ENCODE measurements around the gene CD300LG. TPM values are rescaled to one million over a fixed set of nuclear protein-coding genes. Genes with fewer than 3 reads are reported as not detected.

Gene CD300LG
- total RNA-seq, 1 donor from 2014 or later: 17.5 TPM

DNA sequence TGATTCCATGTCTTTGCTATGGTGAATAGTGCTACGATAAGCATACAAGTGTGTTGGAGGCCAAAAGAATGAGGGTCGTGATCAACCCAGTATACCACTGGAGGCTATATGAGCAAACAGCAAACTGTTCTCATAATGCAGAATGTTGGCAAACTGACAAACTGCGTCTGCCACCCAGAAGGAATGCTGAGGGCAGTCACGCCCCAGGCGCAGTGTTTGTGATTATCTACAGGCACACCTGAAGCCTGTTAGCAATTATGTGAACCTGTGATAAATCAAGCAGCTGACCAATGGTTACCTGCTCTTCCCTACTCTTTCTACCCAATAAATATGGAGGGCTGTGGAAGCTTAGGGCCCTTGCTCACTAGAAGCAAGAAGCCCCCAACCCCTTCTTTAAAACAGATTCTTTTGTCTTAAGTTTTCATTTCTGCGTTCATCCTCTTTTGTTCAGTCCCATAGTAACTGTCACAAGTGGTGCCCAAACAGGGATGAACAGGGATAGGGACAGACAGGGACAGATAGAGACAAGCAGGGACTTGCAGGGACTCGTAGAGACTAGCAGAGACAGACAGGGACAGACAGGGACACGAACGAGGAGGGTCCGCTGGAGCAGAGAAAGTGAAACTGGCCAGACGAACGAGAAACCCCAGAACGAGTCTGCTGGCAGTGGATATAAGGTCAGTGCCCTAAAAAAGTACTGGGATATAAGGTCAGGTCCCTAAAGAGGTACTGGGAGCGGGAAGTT lies 25.1 kb downstream of the CD300LG start:
- intact Hi-C loops (cut with DNase I): no loop called here
- DNase-seq: no peak
- peak; percentile 20 for ATAC-seq (ENCODE audit: poor library complexity)

DNA sequence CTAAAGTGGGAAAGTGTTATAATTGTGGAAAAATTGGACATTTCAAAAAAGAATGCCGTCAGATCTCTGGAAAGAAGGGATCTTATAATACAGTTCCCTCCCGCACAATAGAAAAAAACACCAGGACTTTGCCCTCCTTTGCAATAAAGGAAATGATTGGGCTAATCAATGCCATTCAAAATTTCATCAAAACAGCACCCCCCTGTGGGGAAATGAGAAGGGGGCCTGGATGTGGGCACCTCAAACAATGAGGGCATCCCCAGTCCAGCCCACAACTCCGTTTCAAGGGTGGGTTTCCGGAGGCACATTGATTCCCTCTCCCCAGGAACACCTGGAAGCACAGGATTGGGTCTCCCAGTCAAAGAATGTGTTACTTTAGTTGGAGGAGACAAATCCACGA lies 26.1 kb downstream of the CD300LG start:
- intact Hi-C loops (cut with DNase I): no loop called here

DNA sequence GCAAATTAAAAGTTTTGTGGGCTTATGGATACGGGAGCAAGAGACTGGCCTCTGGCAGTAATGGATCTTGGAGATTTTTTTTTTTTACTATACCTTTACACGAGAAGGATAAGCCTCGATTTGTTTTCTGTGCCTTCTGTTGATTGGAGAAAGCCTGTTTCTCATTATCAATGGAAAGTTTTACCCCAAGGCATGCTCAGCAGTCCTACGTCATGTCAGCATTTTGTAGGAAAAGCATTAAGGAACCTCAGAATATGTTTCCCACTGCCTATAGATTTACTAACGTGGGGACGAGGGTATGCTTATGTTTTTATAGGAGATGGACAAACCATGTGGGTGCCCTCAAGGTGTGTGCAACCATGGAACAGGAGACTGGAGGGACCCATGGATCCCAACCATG lies 26.8 kb downstream of the CD300LG start:
- no peak for DNase-seq
- ATAC-seq (ENCODE audit: poor library complexity): no peak
- intact Hi-C loops (cut with DNase I): no loop called here

More for the DNA sequence above, 26.1 kb downstream of the CD300LG start:
- ATAC-seq (ENCODE audit: poor library complexity) (no peak), DNase-seq (no peak)

DNA sequence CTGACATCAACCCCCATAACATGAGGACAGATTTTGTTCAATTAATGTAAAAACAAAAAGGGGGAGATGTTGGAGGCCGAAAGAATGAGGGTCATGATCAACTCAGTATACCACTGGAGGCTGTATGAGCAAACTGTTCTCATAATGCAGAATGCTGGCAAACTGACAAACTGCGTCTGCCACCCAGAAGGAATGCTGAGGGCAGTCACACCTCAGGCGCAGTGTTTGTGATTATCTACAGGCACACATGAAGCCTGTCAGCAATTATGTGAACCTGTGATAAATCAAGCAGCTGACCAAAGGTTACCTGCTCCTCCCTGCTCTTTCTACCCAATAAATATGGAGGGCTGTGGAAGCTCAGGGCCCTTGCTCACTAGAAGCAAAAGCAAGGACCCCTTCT lies 27.3 kb downstream of the CD300LG start:
- ATAC-seq (ENCODE audit: poor library complexity): peak; percentile 65
- intact Hi-C loops (cut with DNase I): no loop called here
- DNase-seq: no peak

DNA sequence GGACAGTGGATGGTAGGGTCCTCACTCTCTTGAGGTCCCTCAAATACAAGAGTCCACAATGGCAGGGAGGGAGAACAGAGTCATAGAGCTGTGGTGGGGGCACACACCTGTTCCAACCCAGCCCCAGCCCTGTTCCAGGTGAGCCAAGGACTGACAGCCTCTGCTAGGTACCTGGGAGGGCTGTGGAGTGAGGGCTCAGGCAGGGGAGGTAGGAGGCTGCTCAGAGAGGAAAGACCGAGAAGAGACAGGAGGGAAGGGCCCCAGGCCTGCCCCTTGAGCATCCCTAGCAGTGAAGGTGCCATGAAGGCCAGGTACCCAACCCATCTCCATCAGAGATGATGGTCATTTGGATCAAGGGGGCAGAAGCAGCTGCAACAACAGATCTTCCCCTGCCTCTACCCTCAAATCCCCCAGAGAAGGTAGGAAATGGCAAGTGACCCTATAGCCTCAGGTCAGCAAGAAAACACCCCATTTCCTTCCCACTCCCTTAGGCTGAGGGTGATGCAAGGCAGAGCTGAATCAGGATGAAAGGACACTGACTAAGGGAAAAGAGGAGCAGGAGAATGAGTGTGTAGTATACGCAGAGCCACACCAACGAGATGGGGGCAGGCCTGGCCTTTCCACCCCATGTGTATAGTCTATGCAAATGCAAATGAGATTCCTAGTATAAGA lies 28.6 kb downstream of the CD300LG start:
- ATAC-seq (ENCODE audit: poor library complexity): no peak
- intact Hi-C loops (cut with DNase I): no loop called here
- no peak for DNase-seq

DNA sequence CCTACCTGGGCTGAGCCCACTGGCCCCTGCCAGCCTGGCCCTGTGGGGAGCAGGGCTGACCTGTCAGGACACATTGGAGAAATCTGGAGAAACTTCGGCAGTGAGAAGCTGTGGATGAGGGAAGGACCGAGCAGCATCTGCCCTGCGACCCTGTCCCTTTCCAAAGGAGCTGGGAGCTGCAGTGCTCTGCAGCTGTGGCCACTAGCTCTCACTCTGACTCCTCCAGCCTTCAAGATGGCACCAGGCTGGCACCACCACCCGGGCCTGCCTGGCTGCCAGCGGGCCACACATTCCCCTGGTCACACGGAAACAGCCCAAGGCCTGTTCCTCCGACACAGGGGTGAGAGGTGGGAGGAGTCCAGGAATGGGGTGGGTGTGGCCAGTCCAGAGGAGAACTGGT lies 30.1 kb downstream of the CD300LG start:
- intact Hi-C loops (cut with DNase I): no loop called here
- no peak for DNase-seq
- no peak for ATAC-seq (ENCODE audit: poor library complexity)

DNA sequence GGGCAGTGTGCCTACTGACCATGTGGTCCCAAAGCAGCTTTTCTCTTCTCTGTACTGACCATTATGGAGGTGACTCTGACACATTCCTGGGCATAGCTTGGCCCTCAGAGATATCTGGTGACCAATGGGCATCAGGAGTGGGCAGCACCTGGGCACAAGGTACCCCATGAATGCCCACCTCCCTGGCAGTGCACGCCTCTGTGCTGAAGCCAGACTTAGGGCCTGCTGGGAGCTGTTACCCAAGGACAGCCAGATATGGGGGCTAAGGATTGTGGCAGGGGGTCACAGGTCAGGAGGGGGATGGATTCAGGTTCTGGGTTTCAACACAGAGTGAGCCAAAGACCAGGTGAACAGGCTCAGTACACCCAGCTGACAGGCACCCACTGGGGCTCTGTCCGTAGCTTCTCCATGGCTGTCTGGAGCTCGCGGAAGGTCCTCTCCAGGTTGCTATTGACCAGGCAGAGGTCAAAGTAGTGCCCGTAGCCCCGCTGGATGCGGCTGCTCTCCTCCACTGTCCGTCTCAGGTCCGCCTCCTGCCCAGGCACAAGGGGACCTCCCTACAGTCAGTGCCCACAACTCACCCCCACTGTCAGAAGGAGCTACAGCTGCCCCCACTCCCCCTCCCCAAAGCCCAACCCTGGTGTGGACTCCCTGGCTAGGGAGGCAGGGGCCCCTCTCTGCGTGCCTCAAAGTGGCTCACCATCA lies 30.6 kb downstream of the CD300LG start:
- ATAC-seq (ENCODE audit: poor library complexity) (no peak), DNase-seq (no peak)
- intact Hi-C loops (cut with DNase I): no loop called here

DNA sequence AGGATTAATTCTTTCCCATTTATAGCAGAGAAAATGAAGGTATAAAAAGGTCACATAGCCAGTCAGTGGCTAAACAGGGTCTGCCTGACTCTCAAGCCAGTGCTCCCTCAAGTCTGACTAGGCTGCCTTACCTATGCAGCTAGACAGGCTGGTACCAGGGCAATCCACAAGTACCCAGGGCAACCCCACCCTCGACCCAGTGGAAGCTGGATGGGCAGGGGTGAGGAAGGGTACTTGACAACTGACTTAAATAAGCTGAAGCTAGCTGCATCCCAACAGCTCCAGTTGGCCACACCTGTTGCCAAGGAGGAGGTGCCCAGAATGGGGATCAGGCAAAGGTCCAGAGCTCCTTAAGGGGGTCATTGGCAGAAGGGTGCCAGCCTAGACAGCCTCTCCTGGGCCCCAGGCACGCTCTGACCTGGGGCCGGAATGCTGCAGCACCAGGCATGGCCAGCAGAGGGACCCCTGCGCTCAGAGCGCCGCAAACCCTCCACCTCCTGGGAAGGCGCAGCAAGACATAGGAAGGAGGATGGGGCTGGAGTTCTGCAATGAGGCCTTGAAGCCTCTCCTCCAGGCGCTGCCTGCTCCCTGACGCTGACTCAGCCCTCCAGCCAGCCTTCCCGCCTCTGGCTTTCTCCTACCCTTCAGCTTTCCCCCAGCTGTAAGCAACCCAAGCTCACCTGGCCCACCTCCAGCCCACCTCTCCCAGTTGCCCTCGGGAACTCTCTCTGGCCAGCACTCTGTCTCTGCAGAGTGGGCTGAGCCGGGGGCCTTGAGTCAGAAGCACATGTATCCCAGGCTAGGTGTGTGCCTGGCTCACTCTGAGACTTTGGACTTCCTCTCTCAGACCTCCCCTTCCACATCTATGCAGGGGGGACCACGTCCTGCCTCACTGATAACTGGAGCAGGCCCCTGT lies 31.5 kb downstream of the CD300LG start:
- DNase-seq: peak; percentile 81
- intact Hi-C loops (cut with DNase I): no loop called here
- peak; percentile 79 for ATAC-seq (ENCODE audit: poor library complexity)

DNA sequence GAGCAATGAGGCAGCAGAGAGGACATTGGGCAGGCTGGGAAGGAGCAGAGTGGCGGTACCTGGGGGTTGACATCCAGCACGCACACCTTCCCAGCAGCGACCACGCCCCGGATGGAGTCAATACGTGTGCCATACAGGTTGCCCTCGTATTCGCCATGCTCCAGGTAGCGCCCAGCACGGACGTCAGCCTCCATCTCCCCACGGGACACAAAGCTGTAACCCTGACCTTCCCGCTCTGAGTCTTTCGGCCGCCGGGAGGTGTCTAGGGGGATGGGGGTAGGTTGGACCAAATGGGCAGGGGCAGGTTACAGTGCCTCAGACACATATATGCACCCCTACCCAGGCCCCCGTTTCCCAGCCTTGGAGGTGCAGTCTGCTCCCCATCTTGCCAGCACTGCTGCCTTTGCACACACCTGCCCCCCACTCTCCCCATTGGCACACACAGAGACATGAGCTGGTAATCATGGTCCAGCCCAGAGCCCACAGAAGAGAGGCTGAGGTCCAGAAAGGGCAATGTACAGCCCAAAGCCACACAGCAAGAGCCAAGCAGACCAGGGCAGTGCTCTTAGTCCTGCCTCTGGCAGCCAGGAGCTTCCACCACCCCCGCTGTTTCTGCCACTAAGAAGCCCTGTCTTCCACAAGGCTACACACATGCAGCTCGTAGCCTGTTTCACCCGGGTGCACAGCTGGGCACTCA lies 32.9 kb downstream of the CD300LG start:
- ATAC-seq (ENCODE audit: poor library complexity) (no peak), DNase-seq (no peak)
- intact Hi-C loops (cut with DNase I): no loop called here

DNA sequence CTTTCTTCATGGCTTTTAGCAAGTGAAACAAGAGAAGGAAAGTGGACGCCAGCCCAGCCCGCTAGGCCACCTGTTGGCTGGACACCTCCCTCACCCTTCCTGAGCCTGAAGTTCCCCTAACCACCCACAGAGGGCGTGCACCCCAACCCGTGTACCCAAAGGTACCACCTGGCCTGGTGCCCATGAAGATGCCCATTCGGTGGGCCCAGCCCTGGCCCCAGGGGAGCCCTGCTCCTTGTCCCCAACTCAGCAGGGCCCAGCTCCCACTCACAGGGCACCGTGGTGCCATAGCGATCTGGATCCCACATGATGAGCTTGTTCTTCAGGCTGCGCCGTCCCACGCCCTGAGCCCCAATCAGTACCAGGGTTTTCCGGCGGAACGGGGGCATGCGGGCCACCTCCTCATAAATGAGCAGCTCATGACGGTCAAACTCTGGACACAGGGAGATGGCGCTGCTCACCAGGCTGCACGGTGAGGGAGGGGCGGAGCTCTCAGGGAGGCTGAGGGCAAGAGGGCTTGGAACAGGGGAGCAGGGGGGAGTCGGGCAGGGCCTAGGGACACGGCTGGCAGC lies 33.5 kb downstream of the CD300LG start:
- ATAC-seq (ENCODE audit: poor library complexity) (no peak), DNase-seq (no peak)
- intact Hi-C loops (cut with DNase I): no loop called here

DNA sequence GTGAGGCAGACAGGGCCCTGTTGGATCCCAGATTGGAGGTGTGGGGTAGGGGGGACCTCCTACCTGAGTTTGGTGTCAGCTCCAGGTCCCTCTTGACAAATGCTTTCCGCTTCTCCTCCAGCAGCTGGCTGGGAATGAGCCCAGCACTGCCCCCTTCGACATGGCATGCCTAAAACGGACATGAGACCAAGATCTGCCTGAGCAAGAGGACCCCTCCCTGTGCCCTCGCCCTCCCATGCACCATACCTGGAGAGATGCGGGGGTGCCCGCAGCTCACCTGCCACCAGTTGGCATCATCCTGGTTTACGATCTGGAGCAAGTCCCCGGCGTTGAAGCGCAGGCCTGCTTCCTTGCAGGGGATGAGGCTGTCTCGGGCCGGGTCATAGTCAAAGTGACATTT lies 34.2 kb downstream of the CD300LG start:
- ATAC-seq (ENCODE audit: poor library complexity) (no peak), DNase-seq (no peak)
- intact Hi-C loops (cut with DNase I): no loop called here

DNA sequence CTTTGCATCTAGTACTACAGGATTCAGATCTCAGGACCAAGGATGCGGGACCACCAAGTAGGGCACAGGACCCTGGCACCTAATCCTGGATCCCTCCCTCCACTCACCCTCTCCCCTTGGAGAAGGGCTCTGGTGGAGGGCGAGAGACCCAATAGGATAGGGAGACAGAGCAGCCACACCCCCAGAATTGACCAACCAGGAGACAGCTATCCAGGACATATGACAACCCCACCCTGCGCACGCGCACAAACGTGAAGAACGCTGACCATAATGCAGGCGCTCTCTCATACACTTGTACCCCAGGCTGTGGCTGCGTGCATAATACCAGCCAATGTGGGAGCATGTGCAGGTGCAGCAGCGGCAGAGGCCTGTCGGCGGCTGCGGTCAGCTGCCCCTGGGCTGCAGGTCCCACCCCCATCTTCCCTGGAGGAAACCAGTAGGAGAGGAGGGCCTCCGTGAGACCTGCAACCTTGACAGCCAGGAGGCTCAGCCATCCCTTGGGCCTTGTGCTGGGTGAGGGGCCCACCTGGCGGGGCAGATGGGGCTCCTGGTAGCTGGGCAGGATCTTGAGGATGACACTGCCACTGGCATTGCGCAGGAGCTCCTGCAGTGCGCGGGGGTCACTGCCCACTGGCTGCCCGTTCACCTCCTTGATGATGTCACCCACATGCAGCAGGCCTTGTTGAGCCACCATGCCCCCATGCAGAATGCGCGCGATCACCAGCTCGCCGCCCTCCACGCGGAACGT lies 35.0 kb downstream of the CD300LG start:
- no peak for ATAC-seq (ENCODE audit: poor library complexity)
- intact Hi-C loops (cut with DNase I): no loop called here

DNA sequence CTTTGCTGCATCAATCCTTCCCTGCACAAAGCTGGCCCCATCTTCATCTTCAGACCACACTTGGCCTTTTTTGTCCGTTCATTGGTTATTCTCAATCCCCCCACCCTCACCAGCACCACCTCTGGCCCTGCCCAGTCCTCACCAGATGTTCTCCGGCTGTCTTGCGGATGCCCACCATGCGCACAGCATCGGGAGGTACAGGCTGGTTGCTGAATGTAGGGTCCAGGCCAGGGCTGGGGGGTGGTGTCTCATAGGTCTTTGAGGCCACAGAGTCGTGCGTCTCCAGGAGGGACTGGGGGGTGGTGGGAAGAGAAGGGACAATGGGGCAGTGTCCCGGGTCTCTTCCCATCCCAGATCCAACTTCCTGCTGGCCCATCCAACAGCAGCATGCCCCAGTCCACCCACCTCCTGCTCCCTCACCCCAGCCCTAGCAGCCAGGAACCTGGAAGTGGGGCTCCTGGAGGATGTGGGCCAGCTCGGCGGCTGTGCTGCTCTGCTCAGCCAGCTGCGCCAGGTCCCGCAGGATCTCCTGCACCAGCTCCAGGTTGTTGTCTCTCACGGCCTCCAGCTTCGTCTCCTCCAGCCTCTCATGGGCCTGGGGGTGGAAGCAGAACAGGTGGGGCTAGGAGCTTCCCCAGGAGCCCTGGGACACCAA lies 35.9 kb downstream of the CD300LG start:
- no peak for DNase-seq
- intact Hi-C loops (cut with DNase I): no loop called here

More for the DNA sequence above, 35.0 kb downstream of the CD300LG start:
- no peak for DNase-seq

DNA sequence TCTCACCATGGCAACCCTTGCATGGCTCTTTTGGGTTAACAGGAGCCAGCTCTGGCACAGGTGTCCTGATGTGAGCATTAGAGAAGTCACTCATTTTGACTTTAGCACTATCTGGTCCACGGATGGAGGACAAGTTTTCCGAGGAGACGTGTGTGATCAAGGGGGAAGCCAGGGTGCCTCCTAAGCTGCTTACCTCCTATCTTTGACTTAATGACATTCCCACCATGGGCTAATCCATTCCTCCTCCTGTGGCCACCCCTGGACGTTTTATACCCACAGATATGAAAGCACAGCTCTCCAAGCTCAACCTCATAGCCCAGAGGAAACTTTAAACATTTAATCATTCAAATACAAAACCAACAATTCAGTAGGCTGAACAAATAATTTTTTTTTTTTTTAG lies 41.6 kb downstream of the CD300LG start:
- DNase-seq: no peak
- intact Hi-C loops (cut with DNase I): no loop called here
- no peak for ATAC-seq (ENCODE audit: poor library complexity)

More for the DNA sequence above, 35.9 kb downstream of the CD300LG start:
- ATAC-seq (ENCODE audit: poor library complexity): no peak

DNA sequence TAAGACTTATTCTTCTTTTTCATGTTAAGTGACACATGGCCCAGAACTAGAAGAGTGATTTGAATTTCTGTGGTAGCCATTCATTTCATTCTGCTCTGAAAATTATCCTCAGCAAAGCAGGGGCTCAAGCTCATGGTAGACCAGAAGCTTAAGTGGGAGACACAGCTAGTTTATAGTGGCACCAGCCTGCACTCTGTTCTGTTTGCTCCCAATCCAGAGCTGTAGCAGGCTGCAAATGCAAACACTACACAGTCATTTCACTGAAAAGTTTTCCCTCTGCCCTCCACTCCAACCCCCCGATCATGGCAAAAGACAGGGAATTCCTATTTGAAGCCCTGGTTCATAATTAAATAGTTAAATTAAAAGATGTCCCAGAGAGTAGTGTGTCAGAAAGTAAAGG lies 43.3 kb downstream of the CD300LG start:
- no peak for DNase-seq
- intact Hi-C loops (cut with DNase I): no loop called here
- ATAC-seq (ENCODE audit: poor library complexity): no peak

DNA sequence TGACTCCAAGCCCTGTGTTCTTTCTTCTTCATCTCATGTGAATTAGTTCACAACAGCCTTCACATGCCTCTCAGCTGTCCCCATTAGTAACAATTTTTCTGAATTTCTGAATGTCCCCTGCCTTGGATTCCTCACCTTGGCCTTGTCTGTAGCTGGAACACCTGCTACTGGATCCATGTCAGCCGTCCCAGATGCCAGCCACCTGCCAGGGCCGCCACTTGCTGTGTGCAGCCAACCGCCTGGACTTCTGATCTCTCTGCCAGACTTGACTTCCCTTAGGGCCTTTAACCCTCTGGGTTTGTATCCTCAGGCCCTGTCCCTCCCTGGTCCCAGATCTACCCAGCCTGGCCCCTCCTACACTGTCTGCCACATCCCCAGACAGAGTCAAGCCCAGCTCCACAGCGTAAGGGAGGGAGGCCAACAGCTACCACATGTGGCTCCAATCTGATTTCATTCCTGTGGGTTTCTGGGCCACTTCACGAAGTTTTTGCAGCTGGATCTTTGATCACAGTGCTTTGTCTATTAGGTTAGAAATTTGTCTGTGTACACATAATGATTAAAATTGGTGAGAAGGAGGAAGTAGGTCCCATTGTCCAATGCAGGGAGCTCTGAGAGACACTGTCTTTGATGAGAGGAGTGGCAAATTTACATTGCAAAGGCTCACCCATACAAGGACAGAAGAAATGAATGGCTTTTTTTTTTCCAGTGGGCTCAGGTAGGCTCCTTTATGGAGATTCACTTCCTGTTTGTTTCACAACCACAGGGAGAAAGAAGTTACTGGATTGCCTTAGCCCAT lies 45.1 kb downstream of the CD300LG start:
- DNase-seq (no peak), ATAC-seq (ENCODE audit: poor library complexity) (no peak)
- intact Hi-C loops (cut with DNase I): no loop called here
